ENCODE data around the gene C17orf75.

Gene C17orf75

DNA sequence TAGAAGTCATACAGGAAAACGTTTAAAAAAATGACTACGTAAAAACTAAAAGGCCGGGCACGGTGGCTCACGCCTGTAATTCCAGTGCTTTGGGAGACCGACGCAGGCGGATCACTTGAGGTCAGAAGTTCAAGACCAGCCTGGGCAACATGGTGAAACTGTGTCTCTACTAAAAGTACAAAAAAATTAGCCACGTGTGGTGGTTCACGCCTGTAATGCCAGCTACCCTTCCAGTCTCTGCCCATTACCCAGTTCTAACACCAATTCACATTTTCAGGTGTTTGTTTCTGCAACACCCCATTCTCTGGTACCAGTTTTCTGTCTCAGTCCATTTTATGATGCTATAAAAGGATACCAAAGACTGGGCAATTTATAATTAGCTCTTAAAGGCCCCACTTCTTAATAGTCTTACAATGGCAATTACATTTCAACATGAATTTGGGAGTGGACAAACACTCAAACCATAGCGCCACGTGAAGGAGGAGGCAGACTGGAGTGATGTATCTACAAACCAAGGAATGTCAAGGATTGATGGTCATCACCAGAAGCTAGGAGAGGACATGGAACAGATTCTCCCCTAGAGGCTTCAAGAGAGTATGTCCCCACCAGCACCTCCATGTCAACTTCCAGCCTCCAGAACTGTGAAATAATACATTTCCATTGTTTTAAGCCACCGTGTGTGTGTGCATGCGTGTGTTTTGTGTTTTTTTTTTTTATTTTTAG is 791 bp upstream of the C17orf75 start:
- TF ChIP-seq, protein P1, sequence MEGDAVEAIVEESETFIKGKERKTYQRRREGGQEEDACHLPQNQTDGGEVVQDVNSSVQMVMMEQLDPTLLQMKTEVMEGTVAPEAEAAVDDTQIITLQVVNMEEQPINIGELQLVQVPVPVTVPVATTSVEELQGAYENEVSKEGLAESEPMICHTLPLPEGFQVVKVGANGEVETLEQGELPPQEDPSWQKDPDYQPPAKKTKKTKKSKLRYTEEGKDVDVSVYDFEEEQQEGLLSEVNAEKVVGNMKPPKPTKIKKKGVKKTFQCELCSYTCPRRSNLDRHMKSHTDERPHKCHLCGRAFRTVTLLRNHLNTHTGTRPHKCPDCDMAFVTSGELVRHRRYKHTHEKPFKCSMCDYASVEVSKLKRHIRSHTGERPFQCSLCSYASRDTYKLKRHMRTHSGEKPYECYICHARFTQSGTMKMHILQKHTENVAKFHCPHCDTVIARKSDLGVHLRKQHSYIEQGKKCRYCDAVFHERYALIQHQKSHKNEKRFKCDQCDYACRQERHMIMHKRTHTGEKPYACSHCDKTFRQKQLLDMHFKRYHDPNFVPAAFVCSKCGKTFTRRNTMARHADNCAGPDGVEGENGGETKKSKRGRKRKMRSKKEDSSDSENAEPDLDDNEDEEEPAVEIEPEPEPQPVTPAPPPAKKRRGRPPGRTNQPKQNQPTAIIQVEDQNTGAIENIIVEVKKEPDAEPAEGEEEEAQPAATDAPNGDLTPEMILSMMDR (conservative IDR thresholded peaks at IDR 0.05; ENCODE audit: low read depth, low read length): no peak

DNA sequence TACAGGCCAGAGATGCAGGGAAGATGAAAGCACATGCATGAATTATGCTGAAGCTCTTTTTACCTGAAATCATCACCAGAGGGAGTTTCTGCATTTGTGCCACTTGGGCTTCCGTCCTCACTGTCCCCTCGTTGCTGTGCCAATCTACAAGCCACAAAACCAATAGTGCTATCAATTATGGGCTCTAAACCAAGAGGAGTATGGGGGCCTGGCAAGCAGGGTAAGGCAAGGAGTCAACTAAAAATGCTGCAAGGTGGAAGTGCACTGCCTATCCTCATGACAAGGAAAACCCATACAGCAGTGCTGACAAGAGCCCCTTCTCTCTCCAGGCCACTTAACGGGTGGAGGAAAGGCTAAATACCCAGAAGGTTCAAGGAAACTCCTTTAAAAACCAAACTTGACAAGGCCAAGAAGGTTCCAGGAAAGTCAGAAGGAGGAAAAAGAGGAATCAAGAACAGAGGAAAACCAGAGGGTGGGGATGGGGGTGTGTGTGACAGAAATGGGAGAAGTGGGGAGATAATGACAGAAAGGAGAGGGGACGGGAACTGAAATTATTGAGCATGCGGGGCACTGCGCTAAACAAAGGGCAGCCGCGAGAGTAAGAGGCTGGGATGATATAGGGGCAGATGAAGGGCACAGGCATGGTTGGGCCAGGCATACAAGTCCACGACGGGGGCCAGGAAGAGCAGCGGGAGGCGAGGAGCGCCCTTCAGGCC is 674 bp downstream of the C17orf75 start:
- peak overlapping the region; percentile 77 for H3K4me3 ChIP-seq (ENCODE audit: low read depth, low read length)
- DNase-seq (ENCODE audit: low read depth): peak; percentile 43
- TF ChIP-seq, protein P1 (conservative IDR thresholded peaks at IDR 0.05; ENCODE audit: low read depth, low read length): peak; percentile 48

More for the DNA sequence above, 791 bp upstream of the C17orf75 start:
- no peak overlapping the region for H3K4me3 ChIP-seq (ENCODE audit: low read depth, low read length)
- no peak for DNase-seq (ENCODE audit: low read depth)

DNA sequence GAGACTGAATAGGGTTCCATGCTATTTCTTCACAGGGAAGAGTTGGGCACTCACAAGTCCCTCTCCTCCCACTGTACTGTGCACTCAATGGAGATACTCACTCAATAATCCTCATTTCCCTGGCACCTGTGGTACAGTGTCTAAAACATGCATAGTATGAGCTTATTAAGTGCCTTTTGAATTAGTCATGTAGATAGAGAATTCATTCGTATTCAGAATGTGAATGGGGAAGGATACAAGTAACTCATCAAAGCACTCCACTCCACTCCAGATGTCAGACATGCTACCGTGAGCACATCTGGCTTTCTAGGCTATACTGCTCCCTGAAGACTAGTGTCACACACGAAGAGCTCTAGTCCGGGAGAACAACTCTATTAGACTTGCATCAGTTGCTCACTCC is 6.3 kb downstream of the C17orf75 start:
- no peak overlapping the region for H3K4me3 ChIP-seq (ENCODE audit: low read depth, low read length)
- peak; percentile 61 for DNase-seq (ENCODE audit: low read depth)
- TF ChIP-seq, protein P1 (conservative IDR thresholded peaks at IDR 0.05; ENCODE audit: low read depth, low read length): no peak

DNA sequence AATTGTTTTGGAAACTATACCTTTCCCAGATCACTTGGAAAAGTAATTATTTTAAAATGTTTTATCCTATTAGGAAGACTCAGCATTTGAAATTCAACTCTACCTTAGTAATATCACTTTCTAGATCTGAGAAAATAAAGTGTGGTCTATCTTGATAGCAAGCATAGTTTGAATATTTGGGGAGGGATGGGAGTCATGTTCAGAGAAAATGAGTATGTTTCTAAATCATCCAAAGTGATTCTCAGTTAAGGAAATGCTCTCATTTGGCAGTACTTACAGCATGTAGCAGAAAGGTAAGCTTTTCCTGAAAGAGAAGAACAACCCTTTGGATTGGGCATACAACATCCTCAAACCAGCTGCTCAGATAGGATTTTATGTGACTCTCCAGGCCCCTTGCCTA is 6.9 kb downstream of the C17orf75 start:
- H3K4me3 ChIP-seq (ENCODE audit: low read depth, low read length): no peak overlapping the region
- TF ChIP-seq, protein P1 (conservative IDR thresholded peaks at IDR 0.05; ENCODE audit: low read depth, low read length): no peak
- DNase-seq (ENCODE audit: low read depth): no peak

DNA sequence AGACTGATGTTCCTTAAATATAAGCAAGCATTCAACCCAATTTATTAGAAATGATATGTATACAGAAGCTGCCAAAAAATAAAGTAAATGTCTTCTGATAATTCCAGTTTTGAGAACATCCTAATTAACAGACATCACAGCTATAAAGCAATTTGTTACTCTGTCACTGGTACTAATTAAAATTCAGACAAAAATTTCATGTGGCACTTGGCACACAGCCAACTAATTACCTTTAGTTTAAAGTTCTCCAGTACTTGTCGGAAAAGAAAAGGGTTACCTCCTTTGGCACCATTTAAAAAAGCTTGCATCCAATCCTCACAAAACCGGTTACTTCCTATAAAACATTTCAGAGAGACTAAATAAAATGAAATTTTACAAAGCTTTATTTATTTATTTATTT is 8.8 kb downstream of the C17orf75 start:
- no peak overlapping the region for H3K4me3 ChIP-seq (ENCODE audit: low read depth, low read length)
- no peak for DNase-seq (ENCODE audit: low read depth)
- TF ChIP-seq, protein P1 (conservative IDR thresholded peaks at IDR 0.05; ENCODE audit: low read depth, low read length): no peak

DNA sequence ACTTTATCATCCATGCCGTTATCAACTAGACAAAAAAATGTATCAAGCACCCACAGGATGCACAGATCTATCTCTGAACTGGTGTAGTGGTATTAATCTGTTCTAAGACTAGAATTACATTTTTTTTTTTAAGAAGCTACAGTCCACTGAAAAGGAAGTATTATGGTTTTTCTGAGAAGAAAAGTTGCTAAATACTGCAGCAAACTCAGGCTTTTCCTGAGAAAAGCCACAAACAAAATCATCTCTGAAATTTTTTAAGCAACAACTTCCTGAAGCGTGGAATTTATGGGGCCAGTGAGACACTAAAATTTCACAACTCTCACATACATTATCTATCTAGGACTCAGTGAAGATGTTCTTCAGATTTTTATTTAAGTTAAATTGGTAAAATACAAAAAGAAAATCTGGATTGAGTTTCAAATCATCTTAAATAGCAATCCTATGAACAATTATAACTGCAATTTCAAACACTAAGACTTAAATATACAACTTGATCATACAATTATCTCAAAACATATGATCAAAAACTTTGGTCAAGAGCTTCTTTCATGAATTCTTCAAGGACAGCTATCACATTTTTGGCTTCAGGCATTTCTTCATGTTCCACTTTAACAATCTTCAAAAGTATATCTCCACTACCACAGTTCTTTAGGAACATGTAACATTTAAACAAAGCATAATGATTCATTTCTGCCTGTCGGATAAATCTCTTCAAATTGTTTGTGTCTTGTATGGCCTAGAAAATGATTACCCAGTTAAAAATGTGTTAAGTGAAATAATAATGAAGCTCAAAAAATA is 10.5 kb downstream of the C17orf75 start:
- H3K4me3 ChIP-seq (ENCODE audit: low read depth, low read length): no peak overlapping the region
- no peak for DNase-seq (ENCODE audit: low read depth)
- TF ChIP-seq, protein P1 (conservative IDR thresholded peaks at IDR 0.05; ENCODE audit: low read depth, low read length): no peak
